ENCODE data around the gene BACE2.

- TF ChIP-seq CTCF (conservative IDR thresholded peaks at IDR 0.05 in 1 of 2, IDR thresholded peaks at IDR 0.05 in 1 of 2; ENCODE audit: low read depth in 1 of 2, low read length in 2 of 2) (no peak), EZH2 (IDR thresholded peaks at IDR 0.05; ENCODE audit: low read length, missing control alignments) (no peak)
Measured at GRCh38 chr21:41256771-41257702, 89.1 kb downstream of the BACE2 start.

Data from fibroblast of lung (primary cell).